Stimulated activated CD4-positive, alpha-beta T cell treated with anti-CD3 and anti-CD28 coated beads, Interleukin-12 subunit alpha, Interleukin-12 subunit beta, amount 100 ng/mL, for 48 hours (primary cell): ENCODE results near the gene THSD7A.

ENCODE experiments used
- DNase-seq, 3 donors: peaks; one replicate each; pipeline ENCODE4 v3.0.0-alpha.2; 2020; ENCODE audit warnings: low read depth in 2 of 3, low spot score in 1 of 3

THSD7A gene

DNA sequence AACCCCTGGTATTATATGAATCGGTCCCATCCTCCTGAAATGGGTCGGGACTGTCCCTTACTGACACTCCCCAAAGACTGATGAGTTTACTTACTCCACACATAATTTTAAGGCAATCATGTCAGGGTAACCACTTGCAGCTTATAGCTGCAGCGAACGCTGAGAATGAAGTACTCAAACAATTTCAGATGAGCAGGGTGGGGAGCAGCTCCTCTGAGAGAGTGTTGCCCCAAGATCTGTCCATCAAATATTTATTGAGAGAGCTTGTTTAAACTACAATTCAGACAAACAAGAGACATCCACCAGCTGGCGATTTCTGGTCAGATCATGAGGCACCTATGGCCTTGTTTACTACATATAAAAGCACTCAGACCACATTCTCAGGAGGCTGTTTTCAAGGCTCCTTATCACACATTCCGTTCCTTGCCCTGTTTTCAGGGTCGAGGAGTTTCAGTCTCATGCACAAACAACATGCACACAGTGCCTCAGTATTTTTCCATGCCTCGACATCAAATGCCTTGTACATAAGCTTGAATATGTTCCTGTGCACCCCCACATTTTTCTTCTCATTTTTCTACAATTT, 80.1 kb downstream of the THSD7A start:
- DNase-seq = no peak

DNA sequence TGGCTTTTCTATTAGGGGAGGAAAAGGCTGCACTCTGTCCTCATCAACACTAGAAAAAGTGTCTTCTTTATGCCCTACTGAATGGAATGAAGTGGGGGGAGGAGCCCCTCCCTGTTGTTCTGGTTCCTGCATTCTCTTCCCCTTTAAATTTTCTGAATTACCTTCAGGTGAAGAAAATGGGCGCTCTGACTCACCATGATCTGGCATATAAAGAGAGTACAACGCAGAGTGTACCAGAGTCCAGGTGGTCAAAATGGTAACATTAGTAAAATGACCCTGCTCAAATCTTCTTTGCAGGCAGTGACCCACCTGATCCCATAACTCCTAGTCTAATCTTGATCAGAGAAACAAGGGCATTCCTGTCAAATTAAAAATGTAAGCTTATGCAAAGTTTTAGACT, 80.7 kb downstream of the THSD7A start:
- DNase-seq = no peak

DNA sequence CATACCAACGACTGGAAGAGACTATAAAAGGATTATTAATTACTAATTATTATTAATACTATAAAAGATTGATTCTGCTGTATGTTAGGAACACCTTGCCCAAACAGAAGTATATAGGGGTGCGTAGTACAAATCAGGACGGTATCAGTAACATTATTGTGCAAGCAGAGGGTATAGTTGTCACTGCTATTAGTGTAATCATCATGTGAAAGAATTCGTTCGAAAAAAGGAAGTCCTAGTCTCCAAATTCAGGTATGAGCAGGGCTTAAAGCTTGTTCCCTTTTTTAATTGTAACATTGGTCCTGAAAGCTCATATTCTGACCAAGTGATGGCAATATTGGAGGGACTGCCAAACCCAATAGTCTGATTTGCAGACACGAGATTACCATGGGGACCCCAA, 81.8 kb downstream of the THSD7A start:
- DNase-seq = no peak

DNA sequence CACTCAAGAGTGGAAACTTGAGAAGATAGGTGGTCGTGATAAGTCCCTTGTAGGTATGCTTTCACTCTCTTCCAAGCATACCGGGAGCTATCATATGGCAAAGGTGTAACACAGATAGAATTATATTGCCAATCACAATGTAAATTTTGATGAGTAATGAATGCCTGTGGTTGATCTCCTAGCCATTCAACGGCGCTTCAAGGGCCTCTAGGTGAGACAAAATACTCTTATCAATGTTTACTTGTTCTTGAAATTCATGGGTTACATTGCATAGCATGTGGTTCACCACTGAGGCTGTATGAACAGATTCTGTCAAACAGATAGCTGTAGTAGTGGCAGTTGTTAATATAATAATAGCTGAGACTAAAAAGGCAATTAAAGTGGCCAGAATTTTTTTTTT, 82.4 kb downstream of the THSD7A start:
- DNase-seq = no peak

GRCh38 chr7:11748884-11749283, 83.1 kb downstream of the THSD7A start:
- no peak for DNase-seq

DNA sequence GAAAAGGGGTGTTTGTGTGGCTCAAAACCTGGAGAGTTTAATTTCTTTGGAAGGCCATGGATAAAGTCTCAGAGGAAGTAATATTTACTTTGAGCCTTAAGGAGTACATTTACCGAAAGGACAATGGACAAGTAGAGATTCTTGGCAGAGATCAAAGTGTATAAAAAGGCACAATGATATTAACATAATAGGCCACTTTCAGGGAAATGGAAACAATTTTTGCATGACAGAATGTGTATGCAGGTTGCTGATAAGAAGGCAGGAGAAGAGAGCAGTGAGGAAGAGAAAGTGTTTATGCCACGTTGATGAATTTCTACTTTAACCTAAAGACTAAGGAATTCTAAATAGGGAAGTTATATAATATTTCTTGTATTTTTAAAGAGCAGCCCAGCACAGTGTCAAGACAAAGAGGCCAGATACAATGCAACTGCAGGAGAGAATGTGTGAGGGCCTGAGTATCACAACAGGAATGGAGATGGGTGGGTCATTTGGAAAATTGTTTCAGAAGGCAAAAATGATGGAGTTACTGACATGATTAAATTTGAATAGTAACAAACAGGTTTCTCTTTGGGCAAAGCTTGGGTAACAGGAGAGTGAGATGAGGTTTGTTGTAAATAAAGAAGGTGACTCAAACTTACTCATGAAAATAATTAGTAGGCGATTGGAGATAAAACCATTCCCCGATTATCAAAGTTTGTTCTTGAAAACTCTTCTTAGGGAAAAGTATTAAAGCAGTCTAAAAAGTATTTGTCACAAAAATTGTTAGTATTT, 84.1 kb downstream of the THSD7A start:
- no peak for DNase-seq

GRCh38 chr7:11746591-11746990, 85.4 kb downstream of the THSD7A start:
- DNase-seq = no peak

GRCh38 chr7:11743548-11743947, 88.5 kb downstream of the THSD7A start:
- no peak for DNase-seq

DNA sequence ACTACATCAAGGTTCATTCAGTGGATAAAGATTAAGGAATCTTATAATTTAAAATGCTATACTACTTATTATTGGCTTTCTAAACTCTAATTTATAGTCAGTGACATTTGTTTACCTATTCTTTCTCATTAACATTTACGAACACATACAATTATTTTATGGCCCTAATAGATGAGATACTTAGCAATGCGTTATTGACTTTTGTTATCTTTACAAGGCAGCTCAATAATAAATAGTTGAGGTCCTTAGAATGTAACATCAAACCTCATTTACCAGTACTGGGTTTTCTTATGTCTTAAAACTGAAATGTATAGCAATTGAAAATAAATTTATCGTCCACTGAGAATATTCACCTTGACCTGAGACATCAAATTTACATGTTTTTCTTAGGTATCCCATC, 89.0 kb downstream of the THSD7A start:
- no peak for DNase-seq

- DNase-seq = no peak
Measured at GRCh38 chr7:11742496-11742895, 89.5 kb downstream of the THSD7A start.

DNA sequence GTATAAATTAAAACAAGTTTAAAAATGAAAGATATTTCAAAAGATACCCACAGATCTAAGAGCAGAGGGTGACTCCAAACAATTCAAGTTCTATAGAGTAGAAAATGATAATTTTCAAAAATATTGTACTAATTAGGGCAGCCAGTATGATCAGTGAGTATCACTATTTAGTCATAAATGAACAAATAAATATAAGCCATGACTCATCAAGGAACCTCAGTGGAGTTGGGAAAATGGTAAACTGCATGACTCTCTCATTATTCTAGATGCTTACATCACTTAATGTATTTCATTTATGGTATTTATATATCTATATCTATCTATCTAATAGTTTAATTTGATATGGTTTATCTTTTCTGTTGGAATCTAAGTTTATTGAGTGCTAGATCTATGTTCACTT, 94.3 kb downstream of the THSD7A start:
- DNase-seq = no peak

DNA sequence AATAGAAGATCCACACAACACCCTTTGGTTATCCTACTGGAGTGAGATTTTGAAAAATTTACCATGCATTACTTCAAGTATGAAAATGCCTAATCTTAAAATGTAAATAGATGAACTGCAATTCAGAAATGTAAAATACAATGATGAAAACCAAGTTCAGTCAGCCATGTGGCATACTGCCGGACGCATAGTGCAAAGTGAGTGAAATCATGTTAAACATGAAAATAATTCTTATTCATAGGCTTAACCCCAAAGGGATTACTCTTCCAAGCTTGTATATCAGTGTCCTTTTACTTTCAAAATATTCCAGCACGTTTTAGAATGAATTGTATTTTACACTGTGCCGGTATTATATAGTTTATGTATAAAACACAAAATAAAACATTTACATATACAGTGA, 99.8 kb downstream of the THSD7A start:
- DNase-seq = no peak

- no peak for DNase-seq
Measured at GRCh38 chr7:11730725-11731124, 101.3 kb downstream of the THSD7A start.

GRCh38 chr7:11727864-11728263, 104.1 kb downstream of the THSD7A start:
- DNase-seq = no peak

DNA sequence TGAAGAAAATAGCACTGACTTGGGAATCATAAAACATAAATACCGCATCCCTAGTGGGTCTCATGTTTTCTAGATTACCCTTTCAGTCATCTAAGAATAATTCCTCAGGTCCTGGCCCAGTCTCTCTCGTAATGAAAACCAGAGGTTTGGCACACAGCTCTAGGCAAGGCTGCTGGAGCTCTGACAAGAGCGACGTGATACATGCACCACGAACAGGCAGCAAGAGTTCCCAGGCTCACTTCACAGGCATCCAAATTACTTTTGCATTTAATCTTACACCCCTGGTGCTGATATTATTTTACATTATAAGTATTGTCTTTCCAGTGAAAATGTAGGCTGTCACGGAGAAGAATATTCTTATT, 105.2 kb downstream of the THSD7A start:
- no peak for DNase-seq

- no peak for DNase-seq
Measured at GRCh38 chr7:11726001-11726793, 105.8 kb downstream of the THSD7A start.

- no peak for DNase-seq
Measured at GRCh38 chr7:11716185-11716584, 115.8 kb downstream of the THSD7A start.

DNA sequence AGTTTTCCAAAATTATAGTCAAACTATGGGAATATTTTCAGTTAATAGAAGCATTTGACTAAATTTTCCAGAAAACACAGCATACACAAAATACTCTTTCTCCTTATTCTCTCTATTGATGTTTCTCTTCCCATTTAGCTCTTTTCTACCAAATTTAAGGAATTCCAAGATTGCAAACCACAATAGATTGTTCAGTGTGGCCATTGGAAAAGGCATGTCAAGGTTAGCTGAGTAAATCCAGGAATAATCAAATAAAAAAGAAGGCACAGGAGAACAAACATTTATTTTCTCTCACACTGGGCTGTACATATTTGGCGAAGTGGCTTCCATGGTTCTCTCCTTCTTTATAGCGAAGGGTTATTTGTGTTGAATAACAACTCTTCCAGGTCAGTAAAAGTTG, 117.3 kb downstream of the THSD7A start:
- DNase-seq = no peak

DNA sequence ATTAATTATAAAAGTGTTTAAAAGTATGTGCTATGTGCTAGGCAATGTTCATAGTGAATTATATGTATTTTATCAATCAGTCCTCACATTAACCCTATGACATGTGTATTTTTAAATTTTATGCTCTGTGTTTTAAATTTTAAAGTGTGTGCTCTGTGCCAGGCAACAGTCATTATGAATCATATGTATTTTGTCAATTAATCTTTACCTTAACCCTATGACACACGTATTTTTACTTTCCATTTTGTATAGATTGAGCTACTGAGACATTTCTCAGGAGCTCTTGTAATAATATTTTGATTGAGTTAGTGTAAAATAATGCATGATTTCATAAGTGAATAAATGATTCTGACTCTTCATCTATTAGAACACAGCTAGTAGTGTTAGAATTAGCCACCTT, 117.8 kb downstream of the THSD7A start:
- DNase-seq = no peak

GRCh38 chr7:11713352-11713751, 118.6 kb downstream of the THSD7A start:
- no peak for DNase-seq

GRCh38 chr7:11710377-11710776, 121.6 kb downstream of the THSD7A start:
- no peak for DNase-seq

DNA sequence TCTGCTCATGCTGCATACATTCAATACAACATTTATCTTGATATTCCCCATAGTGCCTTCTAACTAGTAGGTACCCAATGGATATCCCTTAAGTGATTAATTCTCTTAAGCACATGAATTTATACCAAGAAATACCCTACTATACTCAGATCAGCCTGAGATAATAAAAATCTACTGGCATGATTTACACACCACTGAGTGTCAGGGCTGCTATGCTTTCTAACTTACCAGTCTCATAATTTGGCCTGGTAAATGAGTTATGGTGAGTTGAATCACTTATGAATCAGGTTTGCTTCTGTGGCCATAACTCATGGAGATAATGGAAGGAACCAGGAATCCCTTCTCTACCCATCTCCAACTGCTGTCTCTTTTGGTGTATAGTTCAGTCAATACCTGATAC, 122.8 kb downstream of the THSD7A start:
- DNase-seq = no peak
